Loucy (cell line): ENCODE data around the gene GUCA2A.
"Not testable (repeated sequence)": the region's sequence is repeated elsewhere in the genome, so short reads cannot be mapped to it uniquely, and the experiment has no call there.

Experiments used
- H2AFZ ChIP-seq: fragments of 200-600 bp; sonication (generic); 2 replicates; pipeline ENCODE4 v1.6.0; 2016; ENCODE audit warnings: antibody characterized with exemption, mild to moderate bottlenecking, low read length, moderate library complexity
- H3F3A ChIP-seq: fragments of 200-600 bp; 2 replicates; pipeline ENCODE4 v1.6.0; 2016; ENCODE audit warnings: antibody characterized with exemption, low read depth, mild to moderate bottlenecking
- H3K27me3 ChIP-seq: fragments of 200-600 bp; sonication (generic); 2 replicates; pipeline ENCODE4 v1.6.1; 2014; ENCODE audit warnings: low read length, mild to moderate bottlenecking; ENCODE audit not compliant: insufficient read depth, poor library complexity, severe bottlenecking
- H3K36me3 ChIP-seq: fragments of 200-600 bp; sonication (generic); 2 replicates; pipeline ENCODE4 v1.6.1; 2016; ENCODE audit warnings: low read length; ENCODE audit not compliant: insufficient read depth
- H3K4me1 ChIP-seq: fragments of 200-600 bp; sonication (generic); 2 replicates; pipeline ENCODE4 v1.5.1; 2014; ENCODE audit warnings: low read length, mild to moderate bottlenecking; ENCODE audit not compliant: insufficient read depth, poor library complexity, severe bottlenecking
- H3K4me2 ChIP-seq: fragments of 200-600 bp; sonication (generic); 2 replicates; pipeline ENCODE4 v1.6.0; 2014; ENCODE audit warnings: antibody characterized with exemption, low read length, low read depth, mild to moderate bottlenecking; ENCODE audit not compliant: poor library complexity, severe bottlenecking
- H3K4me3 ChIP-seq: fragments of 200-600 bp; sonication (generic); 2 replicates; pipeline ENCODE4 v1.5.1; 2014; ENCODE audit warnings: low read length, mild to moderate bottlenecking, mixed read lengths; ENCODE audit not compliant: poor library complexity, severe bottlenecking
- H3K79me2 ChIP-seq: fragments of 200-600 bp; sonication (generic); 2 replicates; pipeline ENCODE4 v1.6.1; 2014; ENCODE audit warnings: low read length; ENCODE audit not compliant: insufficient read depth
- H3K9ac ChIP-seq: fragments of 200-600 bp; sonication (generic); 2 replicates; pipeline ENCODE4 v1.6.0; 2014; ENCODE audit warnings: mild to moderate bottlenecking, low read depth, low read length, moderate library complexity; ENCODE audit not compliant: poor library complexity, severe bottlenecking
- H3K9me2 ChIP-seq: fragments of 200-600 bp; sonication (generic); replicated peaks from 2 replicates; pipeline ENCODE4 v1.6.1; 2016; ENCODE audit warnings: low read depth, low read length, mixed read lengths
- H3K9me3 ChIP-seq: fragments of 200-600 bp; sonication (generic); 2 replicates; pipeline ENCODE4 v1.6.1; 2014; ENCODE audit warnings: mild to moderate bottlenecking, antibody characterized with exemption, low read length, low read depth; ENCODE audit not compliant: insufficient read depth
- H4K20me1 ChIP-seq: fragments of 200-600 bp; sonication (generic); 2 replicates; pipeline ENCODE4 v1.6.0; 2014; ENCODE audit warnings: antibody characterized with exemption, low read length, mild to moderate bottlenecking; ENCODE audit not compliant: insufficient read depth, poor library complexity, severe bottlenecking
- CTCF ChIP-seq: fragments of 200-600 bp; sonication (generic); conservative IDR thresholded peaks from 2 replicates; pipeline ENCODE4 v1.5.1; 2014; ENCODE audit warnings: mild to moderate bottlenecking, antibody characterized with exemption, low read length
- EZH2phosphoT487 ChIP-seq: fragments of 200-600 bp; IDR thresholded peaks from 2 replicates; pipeline ENCODE4 v1.6.1; 2018; ENCODE audit warnings: antibody characterized with exemption, mild to moderate bottlenecking, moderate library complexity, borderline replicate concordance

The GUCA2A gene

GRCh38 chr1:42209526-42210251, 45.1 kb upstream of the GUCA2A start:
- no peak for TF ChIP-seq EZH2phosphoT487
- TF ChIP-seq CTCF = no peak
- no peaks in the 10 kb centered on the region for H3K9me2 ChIP-seq
- peaks cover 2% of the 10 kb centered on the region; the same call in 1 of the 2 replicates for H3K9me3 ChIP-seq
- peaks cover 34% of the 10 kb centered on the region; the same call in 1 of the 2 replicates for H3K36me3 ChIP-seq
- peaks cover 14% of the 10 kb centered on the region for H3K4me1 ChIP-seq
- no peaks in the 10 kb centered on the region for H3F3A ChIP-seq
- peaks cover 80% of the 10 kb centered on the region for H3K79me2 ChIP-seq
- no peaks in the 10 kb centered on the region for H3K27me3 ChIP-seq
- H3K4me3 ChIP-seq = no peak overlapping the region
- H3K4me2 ChIP-seq = no peak overlapping the region
- H4K20me1 ChIP-seq = peaks cover 12% of the 10 kb centered on the region
- no peak overlapping the region for H2AFZ ChIP-seq
- H3K9ac ChIP-seq = no peak overlapping the region

DNA sequence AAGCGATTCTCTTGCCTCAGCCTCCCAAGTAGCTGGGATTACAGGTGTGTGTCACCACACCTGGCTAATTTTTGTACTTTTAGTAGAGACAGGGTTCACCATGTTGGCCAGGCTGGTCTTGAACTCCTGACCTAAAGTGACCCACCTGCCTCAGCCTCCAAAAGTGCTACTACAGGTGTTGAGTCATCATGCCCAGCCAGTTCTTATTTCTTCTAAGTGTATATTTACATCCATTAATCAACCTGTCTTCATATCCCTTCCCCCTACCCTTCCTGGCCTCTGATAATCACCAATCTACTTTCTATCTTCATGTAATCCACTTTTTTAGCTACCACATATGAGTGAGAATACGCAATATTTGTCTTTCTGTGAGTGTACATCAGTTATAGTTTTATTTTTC, 42.4 kb upstream of the GUCA2A start:
- not testable (repeated sequence) for H3K9me3 ChIP-seq, H3K4me1 ChIP-seq, H2AFZ ChIP-seq, H3K9ac ChIP-seq, H3K4me3 ChIP-seq, H3K9me2 ChIP-seq, H3F3A ChIP-seq, H3K27me3 ChIP-seq, H3K4me2 ChIP-seq, H4K20me1 ChIP-seq
- peaks cover 69% of the 10 kb centered on the region for H3K79me2 ChIP-seq
- peaks cover 52% of the 10 kb centered on the region for H3K36me3 ChIP-seq

- Histone ChIP-seq H3K4me2 (no peak overlapping the region), H3K9me3 (peaks cover 7% of the 10 kb centered on the region; the same call in 1 of the 2 replicates), H3K27me3 (no peaks in the 10 kb centered on the region), H2AFZ (no peak overlapping the region), H3K36me3 (peaks cover 57% of the 10 kb centered on the region), H3K9ac (no peak overlapping the region), H4K20me1 (peaks cover 5% of the 10 kb centered on the region), H3K79me2 (peaks cover 61% of the 10 kb centered on the region), H3F3A (no peaks in the 10 kb centered on the region), H3K4me3 (no peak overlapping the region), H3K9me2 (no peaks in the 10 kb centered on the region), H3K4me1 (peaks cover 2% of the 10 kb centered on the region)
- TF ChIP-seq CTCF (no peak), EZH2phosphoT487 (no peak)
Observed at GRCh38 chr1:42206164-42206563, 41.6 kb upstream of the GUCA2A start.

GRCh38 chr1:42201986-42202385, 37.4 kb upstream of the GUCA2A start:
- Histone ChIP-seq H3K27me3 (no peaks in the 10 kb centered on the region), H3K36me3 (peaks cover 78% of the 10 kb centered on the region), H3K79me2 (peaks cover 23% of the 10 kb centered on the region; the same call in 1 of the 2 replicates), H3K4me2 (no peak overlapping the region), H2AFZ (no peak overlapping the region), H3K9me2 (no peaks in the 10 kb centered on the region), H3F3A (no peaks in the 10 kb centered on the region), H3K9me3 (peaks cover 7% of the 10 kb centered on the region; the same call in 1 of the 2 replicates), H3K4me1 (no peaks in the 10 kb centered on the region), H3K4me3 (no peak overlapping the region), H3K9ac (no peak overlapping the region), H4K20me1 (no peaks in the 10 kb centered on the region)
- TF ChIP-seq EZH2phosphoT487 = no peak
- TF ChIP-seq CTCF = no peak
